Measurements from ENCODE around the gene PPOX.
A peak's percentile ranks its signal among the peaks of the same experiment; 100 is the strongest.

The PPOX gene

DNA sequence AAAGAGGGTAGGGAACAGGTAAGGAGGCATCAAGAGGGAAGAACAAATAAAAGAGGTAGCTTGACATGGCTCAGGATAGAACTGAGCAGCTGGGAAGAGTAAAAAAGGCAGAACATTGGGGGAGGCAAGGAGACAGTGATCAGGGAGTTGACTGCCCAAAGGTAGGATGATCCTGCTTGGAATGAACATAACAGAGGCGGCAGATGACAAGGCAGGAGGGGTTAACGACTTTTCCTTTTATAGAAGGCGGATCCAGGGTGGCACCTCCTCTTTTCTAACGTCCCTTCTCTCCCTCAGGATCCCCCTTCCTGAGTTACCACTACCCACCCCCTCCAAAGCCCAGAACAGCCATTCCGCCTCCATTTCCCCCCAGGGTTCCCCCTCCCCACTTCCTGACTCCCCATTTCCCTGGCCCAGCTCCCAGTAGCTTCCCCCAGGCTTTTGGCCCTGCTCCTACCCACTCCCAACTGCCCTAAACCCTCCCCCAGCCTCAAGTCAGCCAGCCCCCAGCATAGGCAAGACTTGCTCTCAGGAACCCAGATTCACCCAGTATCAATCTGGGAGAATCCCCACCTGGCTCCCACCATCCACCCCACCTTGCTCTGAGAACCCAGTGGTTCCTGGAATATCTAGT lies 33.4 kb downstream of the PPOX start:
- DNase-seq: no peak

DNA sequence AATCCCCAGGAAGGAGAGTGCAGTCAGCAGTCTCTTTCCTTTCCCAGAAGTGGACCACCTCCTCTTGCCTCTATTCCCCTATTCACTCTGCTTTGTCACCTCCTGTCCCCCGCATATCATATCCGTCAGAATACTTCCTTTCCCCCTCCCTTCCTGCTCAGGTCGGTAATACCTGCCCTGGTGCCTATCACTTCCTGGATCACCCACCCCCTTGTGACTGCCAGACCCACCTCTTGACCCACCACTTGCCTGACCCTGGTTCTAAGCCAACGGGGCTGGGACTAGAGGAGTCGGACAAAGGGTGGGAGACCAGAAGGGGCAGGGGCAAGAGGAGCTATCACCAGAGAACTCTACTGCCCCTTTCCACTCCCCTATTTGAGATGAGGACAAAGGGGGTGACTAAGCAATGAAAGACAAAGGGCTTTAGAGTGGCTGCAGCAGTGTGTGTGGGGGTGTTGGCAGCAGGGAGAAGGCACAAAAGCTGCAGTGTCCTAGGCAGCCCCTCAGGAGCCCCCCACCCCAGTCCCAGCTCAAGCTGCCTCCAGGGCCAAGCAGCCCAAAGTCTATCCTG lies 34.3 kb downstream of the PPOX start:
- DNase-seq: no peak

DNA sequence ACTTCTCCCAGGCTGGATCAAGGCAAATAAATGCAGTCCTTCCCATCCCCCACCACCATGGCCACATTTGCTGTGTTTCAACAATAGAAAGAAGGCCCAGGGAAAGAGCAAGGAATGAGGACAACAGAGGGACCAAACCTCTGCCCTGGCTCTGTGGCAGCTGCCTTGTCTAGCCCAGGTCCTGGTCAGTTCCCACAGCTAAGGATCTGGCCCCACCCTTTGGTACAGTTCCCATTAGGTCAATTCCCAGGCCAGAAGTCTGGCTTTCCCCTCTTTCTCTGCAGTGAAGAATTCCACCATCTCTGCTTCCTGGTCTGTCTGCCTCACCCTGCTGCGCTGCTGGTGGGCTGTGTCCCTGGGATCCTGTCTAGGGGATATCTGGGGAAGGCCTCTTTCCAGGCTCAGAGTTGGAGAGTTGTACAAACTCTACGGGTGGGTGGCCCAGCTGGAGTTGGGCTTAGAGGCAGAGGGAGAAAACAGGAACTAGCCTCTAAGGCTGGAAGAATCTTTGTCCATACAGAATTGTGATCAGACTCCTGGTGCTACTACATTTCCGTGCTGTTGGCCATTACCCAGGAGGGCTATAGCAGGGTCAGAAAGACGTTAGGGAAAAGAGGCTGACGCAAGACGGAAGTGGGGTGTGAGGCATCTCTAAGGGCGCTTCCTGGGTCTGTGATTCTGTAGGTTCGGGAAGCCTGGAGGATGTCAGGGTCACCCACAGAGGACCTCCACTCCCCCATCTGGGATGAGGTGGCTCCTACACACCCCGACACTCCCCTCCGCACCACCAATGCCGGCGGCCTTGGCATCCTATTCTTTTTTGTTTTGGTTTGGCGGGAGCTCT lies 35.0 kb downstream of the PPOX start:
- DNase-seq: no peak

DNA sequence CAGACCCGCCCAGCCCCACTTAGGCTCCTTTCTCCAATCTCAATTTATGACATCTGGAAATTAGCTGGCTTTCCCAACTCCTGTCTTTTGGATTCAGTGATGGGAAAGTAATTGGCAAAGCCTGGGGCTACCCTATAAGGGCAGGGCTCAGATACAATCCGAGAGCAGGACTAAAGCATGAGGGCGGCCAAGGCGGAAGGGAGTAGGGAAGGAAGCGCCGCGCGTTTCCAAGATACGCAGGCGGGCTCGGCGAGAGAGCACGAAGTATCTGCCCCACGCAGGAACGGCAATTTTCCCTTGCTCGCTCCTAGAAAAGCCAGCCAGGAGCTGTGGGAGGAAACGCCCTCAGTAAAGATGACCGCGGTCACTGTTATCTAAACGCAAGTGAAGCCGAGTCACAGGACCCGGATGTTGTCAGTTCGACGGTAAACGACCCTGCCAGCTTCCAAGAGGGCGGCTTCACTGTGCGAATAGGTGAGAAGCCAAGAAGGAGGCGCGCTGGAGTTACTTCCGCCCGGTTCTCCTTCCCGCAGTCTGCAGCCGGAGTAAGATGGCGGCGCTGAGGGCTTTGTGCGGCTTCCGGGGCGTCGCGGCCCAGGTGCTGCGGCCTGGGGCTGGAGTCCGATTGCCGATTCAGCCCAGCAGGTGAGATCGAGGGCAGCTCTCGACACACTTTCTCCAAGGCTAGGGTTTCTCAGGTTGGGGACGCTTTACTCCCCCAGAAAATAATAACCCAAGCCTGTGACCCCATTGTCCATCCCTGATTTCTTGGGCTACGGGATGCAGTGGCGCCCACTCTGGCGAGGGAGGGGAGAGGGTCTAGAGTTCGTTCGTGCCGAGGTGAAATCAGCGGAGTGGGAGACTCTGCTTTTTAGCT lies 35.8 kb downstream of the PPOX start, which contains the start of gene NDUFS2:
TSS of gene NDUFS2 (plus strand) at position 532 of the 877 bp plus-strand sequence. CDS start at position 551, 19 bp downstream.
- DNase-seq: peak; percentile 99

GRCh38 chr1:161206411-161207140 lies 40.4 kb downstream of the PPOX start:
- DNase-seq: no peak

GRCh38 chr1:161207173-161207572 lies 40.9 kb downstream of the PPOX start:
- no peak for DNase-seq

DNA sequence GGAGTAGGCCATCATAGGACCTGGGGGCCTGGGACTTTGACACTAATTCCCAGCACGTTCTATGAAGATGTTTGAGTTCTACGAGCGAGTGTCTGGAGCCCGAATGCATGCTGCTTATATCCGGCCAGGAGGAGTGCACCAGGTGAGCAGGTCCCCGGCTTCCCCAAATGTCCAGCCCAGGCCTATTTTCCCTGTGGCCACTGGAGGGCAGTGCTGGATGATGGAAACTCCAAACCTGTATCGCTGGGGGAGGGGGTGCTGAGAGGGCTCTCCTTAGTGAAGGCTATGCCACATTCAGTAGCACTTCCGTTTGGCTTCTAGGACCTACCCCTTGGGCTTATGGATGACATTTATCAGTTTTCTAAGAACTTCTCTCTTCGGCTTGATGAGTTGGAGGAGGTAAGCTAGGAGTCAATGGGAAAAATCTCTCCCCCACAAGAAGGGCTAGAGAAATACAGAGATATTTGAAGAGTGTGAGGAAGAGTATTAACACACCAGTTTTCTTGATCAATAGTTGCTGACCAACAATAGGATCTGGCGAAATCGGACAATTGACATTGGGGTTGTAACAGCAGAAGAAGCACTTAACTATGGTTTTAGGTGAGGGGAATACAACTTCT lies 43.7 kb downstream of the PPOX start:
- DNase-seq: peak; percentile 71

GRCh38 chr1:161214369-161214768 lies 48.1 kb downstream of the PPOX start:
- no peak for DNase-seq

GRCh38 chr1:161215076-161215475 lies 48.9 kb downstream of the PPOX start, which contains the start of gene FCER1G:
FCER1G (plus strand) TSS chr1:161215295; CDS start chr1:161215322, 27 bp downstream.
- DNase-seq: no peak

DNA sequence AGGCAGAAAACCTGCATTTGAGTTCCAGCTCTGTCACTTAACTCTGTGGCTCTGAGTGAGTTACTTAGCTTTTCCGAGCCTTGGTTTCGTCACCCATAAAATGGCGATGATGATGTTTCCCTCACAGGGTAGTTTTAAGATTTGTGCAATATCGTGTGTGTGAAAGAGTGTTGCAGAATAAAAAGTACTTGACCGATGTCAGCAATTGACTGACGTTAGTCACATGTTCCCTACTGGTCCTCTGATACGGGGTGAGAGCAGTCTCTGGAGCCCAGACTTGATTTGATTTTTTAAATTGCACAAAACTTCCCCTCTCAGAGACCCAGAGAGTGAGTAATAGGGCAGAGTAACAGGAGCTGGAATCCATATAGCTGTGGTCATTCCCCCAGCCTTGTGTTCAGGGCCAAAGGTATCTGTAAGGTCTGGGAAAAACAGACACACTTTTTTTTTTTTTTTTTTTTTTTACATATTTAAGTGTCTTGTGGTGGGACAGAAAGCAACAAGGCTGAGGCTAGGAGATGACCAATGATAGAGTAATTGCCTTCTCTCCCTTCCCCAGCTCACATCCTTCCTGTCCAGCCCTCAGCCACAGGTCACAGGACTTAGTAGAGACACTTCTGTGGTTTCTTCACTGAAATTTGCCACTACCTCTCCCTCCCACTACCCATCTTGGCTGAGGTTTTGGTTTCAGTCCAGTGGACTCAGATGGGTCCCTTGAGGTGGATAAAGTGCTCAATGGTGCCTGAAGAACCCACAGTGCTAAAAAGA lies 50.9 kb downstream of the PPOX start:
- no peak for DNase-seq

DNA sequence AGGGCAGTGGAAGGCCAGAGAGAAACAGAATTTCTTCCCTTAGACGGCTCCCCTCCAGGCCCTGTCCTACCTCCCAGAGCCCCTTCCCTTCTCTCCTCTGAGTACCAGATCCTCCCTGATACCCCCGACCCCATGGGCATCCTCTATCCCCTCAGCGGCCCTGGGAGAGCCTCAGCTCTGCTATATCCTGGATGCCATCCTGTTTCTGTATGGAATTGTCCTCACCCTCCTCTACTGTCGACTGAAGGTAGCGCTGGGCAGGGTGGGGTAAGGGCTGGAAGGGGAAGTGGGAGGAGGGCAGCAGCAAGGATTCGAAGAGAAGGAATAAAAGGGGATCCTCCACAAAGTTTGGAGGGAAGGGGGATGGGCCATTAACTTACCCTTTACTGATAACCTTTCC lies 51.6 kb downstream of the PPOX start:
- no peak for DNase-seq

DNA sequence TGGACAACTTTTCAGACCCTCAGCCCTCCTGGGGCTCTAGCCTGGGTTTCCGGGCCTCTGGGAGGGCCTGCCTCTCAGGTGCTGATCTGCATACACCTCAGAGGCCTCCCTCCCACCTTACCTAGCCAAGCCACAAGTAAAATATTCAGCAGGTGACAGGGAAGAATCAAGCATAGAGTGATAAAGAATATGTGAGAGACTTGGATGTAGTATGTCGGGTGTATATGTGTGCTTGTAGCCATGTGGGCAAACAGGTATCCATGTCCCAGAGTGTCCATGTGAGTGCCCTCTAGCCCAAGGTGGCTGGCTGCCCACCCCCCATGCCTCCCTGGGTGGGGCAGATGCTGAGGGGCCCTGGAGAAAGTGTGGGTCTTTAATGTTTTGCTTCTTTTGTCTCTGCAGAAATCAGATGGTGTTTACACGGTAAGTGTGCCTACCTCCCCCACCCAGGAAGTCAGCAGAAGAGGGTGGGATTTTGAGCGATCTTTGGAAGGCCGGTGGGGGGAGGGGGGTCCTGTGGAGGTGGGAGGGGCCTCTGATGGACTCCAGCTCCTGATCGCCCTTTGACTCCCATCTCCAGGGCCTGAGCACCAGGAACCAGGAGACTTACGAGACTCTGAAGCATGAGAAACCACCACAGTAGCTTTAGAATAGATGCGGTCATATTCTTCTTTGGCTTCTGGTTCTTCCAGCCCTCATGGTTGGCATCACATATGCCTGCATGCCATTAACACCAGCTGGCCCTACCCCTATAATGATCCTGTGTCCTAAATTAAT lies 52.3 kb downstream of the PPOX start:
- DNase-seq: no peak

- DNase-seq: no peak
Observed at GRCh38 chr1:161219078-161219892, 53.1 kb downstream of the PPOX start.

- DNase-seq: no peak
Observed at GRCh38 chr1:161220002-161220401, 53.8 kb downstream of the PPOX start.
